Lower leg skin (tissue), 4 donors: ENCODE results near the gene UST. TPM values are rescaled to one million over a fixed set of nuclear protein-coding genes. Genes with fewer than 3 reads are reported as not detected.

Source experiments
- DNase-seq, 2 donors: peaks; one replicate each; pipeline ENCODE4 v3.0.0-alpha.2; 2019; ENCODE audit warnings: low spot score in 2 of 2
- H3K4me3 ChIP-seq: fragments of 200-600 bp; sonication (generic); 2 replicates; pipeline ENCODE4 v1.5.1; 2017; ENCODE audit warnings: mild to moderate bottlenecking, low read depth; ENCODE audit not compliant: poor library complexity, severe bottlenecking
- CTCF ChIP-seq, 3 donors: fragments of 450-650 bp; IDR thresholded peaks; one replicate each; pipeline ENCODE4 v1.5.1; 2016; ENCODE audit warnings: antibody characterized with exemption in 3 of 3, mild to moderate bottlenecking in 3 of 3, moderate library complexity in 2 of 3
- POLR2A ChIP-seq, 2 donors: fragments of 450-650 bp; IDR thresholded peaks; one replicate each; pipeline ENCODE4 v1.6.1; 2016 to 2017; ENCODE audit warnings: antibody characterized with exemption in 2 of 2, mild to moderate bottlenecking in 1 of 2, moderate library complexity in 1 of 2
- WGBS, 2 donors: methylation state at CpG; one replicate each; pipeline ENCODE4 v1.1.5; 2018; 5-methylcytosine and 5-hydroxymethylcytosine counted together
- intact Hi-C: fragments of 100-400 bp; cut with DNase I; formaldehyde crosslinking; loops from one replicate; pipeline ENCODE4 v1.15.0; 2023; ENCODE audit warnings: low total_unique reads
- total RNA-seq, 4 donors: library from RNA; depleted of rRNA; stranded (reverse); fragments of >200 nt; gene quantifications; one replicate each; pipeline ENCODE4 v1.1.0, GENCODE V29; 2016

UST gene
- total RNA-seq, 4 donors from 2014 or later: 12.2 to 21.7 (median 17.7) TPM

GRCh38 chr6:148979014-148979901 is 232.4 kb downstream of the UST start:
- TF ChIP-seq CTCF (IDR thresholded peaks at IDR 0.05) (no peak), POLR2A (IDR thresholded peaks at IDR 0.05) (no peak)
- DNase-seq: peak in 1 of 2 donors; percentile 42
- intact Hi-C loops: no loop called here
- 58 to 72% methylated on average over 7 of the region's 7 CpGs for WGBS, 2 donors
- no peak overlapping the region for H3K4me3 ChIP-seq

- no peak overlapping the region for H3K4me3 ChIP-seq
- intact Hi-C loops: no loop called here
- WGBS, 2 donors: 71 to 78% methylated on average over 3 of the region's 3 CpGs
- no peak for DNase-seq
- no peak for TF ChIP-seq POLR2A (IDR thresholded peaks at IDR 0.05)
- TF ChIP-seq CTCF (IDR thresholded peaks at IDR 0.05): no peak
These were observed 233.4 kb downstream of the UST start for GRCh38 chr6:148980234-148980633.

- intact Hi-C loops: no loop called here
- 85 to 88% methylated on average over 3 of the region's 3 CpGs for WGBS, 2 donors
- no peak for DNase-seq
- H3K4me3 ChIP-seq: no peak overlapping the region
- TF ChIP-seq POLR2A (IDR thresholded peaks at IDR 0.05) (no peak), CTCF (IDR thresholded peaks at IDR 0.05) (no peak)
These were observed 234.7 kb downstream of the UST start for GRCh38 chr6:148981515-148981914.

GRCh38 chr6:148983101-148983761 is 236.4 kb downstream of the UST start:
- TF ChIP-seq CTCF (IDR thresholded peaks at IDR 0.05) (no peak), POLR2A (IDR thresholded peaks at IDR 0.05) (no peak)
- no peak for DNase-seq
- intact Hi-C loops: no loop called here
- H3K4me3 ChIP-seq: no peak overlapping the region
- WGBS, 2 donors: 95 to 96% methylated on average over 9 of the region's 9 CpGs

- TF ChIP-seq CTCF (IDR thresholded peaks at IDR 0.05) (no peak), POLR2A (IDR thresholded peaks at IDR 0.05) (no peak)
- WGBS, 2 donors: 74 to 80% methylated on average over 2 of the region's 2 CpGs
- intact Hi-C loops: no loop called here
- no peak for DNase-seq
- H3K4me3 ChIP-seq: no peak overlapping the region
These were observed 237.1 kb downstream of the UST start for GRCh38 chr6:148983966-148984365.
